HCT116 (cell line): Measurements from ENCODE around the gene KRT7. TPM values are rescaled to one million over a fixed set of nuclear protein-coding genes. Genes with fewer than 3 reads are reported as not detected.

ENCODE experiments used
- ATAC-seq: fragments of 200-7000 bp; cut with Tn5 transposase; 2 replicates; pipeline ENCODE4 v1.9.1; 2020; ENCODE audit warnings: mild to moderate bottlenecking, moderate library complexity
- BruUV-seq: library from RNA; stranded (reverse); fragments of 400-500 nt; replicated peaks from 2 replicates; lab custom pipeline; 2021; lab: Mats Ljungman, UMichigan
- CTCF ChIA-PET: fragments of 300-600 bp; sonication (Branson Sonifier 250); formaldehyde crosslinking; loops from one replicate; lab custom pipeline; 2021; ENCODE audit warnings: antibody characterized with exemption; lab: Charles Lee
- POLR2A ChIA-PET: fragments of 300-600, 350-600 bp; sonication (Branson Sonifier 250); formaldehyde crosslinking; loops from one replicate; lab custom pipeline; 2021; ENCODE audit warnings: antibody characterized with exemption; lab: Charles Lee
- RAD21 ChIA-PET, 2 experiments: fragments of 300-600 bp; sonication (Branson Sonifier 250); formaldehyde crosslinking; loops; one replicate each; lab custom pipeline; 2023; ENCODE audit warnings: low total read pairs in 2 of 2; ENCODE audit not compliant: uncharacterized antibody in 2 of 2, unreplicated experiment in 2 of 2, low non-redundant PET in 1 of 2; lab: Charles Lee
- DNase-seq: peaks from one replicate; pipeline ENCODE4 v3.0.0-alpha.2; 2010; ENCODE audit warnings: low read depth, low spot score
- H2AFZ ChIP-seq: fragments of 200-600 bp; shearing (Covaris generic), sonication (generic); 2 replicates; pipeline ENCODE4 v1.6.1; 2017; ENCODE audit warnings: low read depth, mixed run types, mixed read lengths, antibody characterized with exemption, low read length; ENCODE audit not compliant: poor library complexity, severe bottlenecking
- H3K27ac ChIP-seq: 2 replicates; pipeline ENCODE4 v1.5.1; 2012; ENCODE audit warnings: low read depth, low read length
- H3K27me3 ChIP-seq: fragments of 200-600 bp; sonication (generic); 2 replicates; pipeline ENCODE4 v1.6.1; 2016; ENCODE audit warnings: mixed run types, low read length, mixed read lengths; ENCODE audit not compliant: insufficient read depth
- H3K36me3 ChIP-seq, 2 experiments: fragments of 200-500 bp in 1 of 2; fragments of 200-600 bp in 1 of 2; sonication (Bioruptor generic) in 1 of 2; sonication (generic) in 1 of 2; 2 replicates each; pipeline versions ENCODE4 v1.5.1 to v1.6.1; 2014 to 2016; ENCODE audit warnings: low read length in 2 of 2, inconsistent platforms in 1 of 2, mixed read lengths in 1 of 2, mixed run types in 1 of 2; ENCODE audit not compliant: insufficient read depth in 2 of 2, control insufficient read depth in 1 of 2
- H3K4me1 ChIP-seq, 2 experiments: fragments of 200-600 bp in 1 of 2; sonication (generic) in 1 of 2; 2 replicates each; pipeline versions ENCODE4 v1.5.1 to v1.6.1; 2012 to 2017; ENCODE audit warnings: low read length in 2 of 2, inconsistent platforms in 1 of 2, mild to moderate bottlenecking in 1 of 2, mixed read lengths in 1 of 2, mixed run types in 1 of 2, moderate library complexity in 1 of 2; ENCODE audit not compliant: insufficient read depth in 2 of 2, control insufficient read depth in 1 of 2
- H3K4me2 ChIP-seq: fragments of 200-600 bp; sonication (generic); 2 replicates; pipeline ENCODE4 v1.6.1; 2017; ENCODE audit warnings: mixed run types, low read length, mixed read lengths
- H3K4me3 ChIP-seq, 2 experiments: fragments of 200-600 bp in 1 of 2; sonication (generic) in 1 of 2; replicated peaks in 1 of 2; 2 replicates each; pipeline ENCODE4 v1.5.1; 2011 to 2016; ENCODE audit warnings: low read length in 2 of 2, control low read depth in 1 of 2, low read depth in 1 of 2, mild to moderate bottlenecking in 1 of 2, mixed read lengths in 1 of 2, mixed run types in 1 of 2
- H3K79me2 ChIP-seq: fragments of 200-600 bp; sonication (generic); 2 replicates; pipeline ENCODE4 v1.6.1; 2017; ENCODE audit warnings: mild to moderate bottlenecking, mixed run types, low read length, moderate library complexity, mixed read lengths; ENCODE audit not compliant: insufficient read depth
- H3K9ac ChIP-seq: fragments of 200-600 bp; sonication (generic); 2 replicates; pipeline ENCODE4 v1.6.1; 2016; ENCODE audit warnings: low read length, mixed read lengths
- H3K9me2 ChIP-seq: fragments of 200-600 bp; sonication (generic), shearing (Covaris generic); 2 replicates; pipeline ENCODE4 v1.6.1; 2017; ENCODE audit warnings: mixed run types, mild to moderate bottlenecking, moderate library complexity; ENCODE audit not compliant: insufficient read depth
- H3K9me3 ChIP-seq, 2 experiments: fragments of 200-500 bp in 1 of 2; fragments of 200-600 bp in 1 of 2; sonication (Bioruptor generic) in 1 of 2; sonication (generic) in 1 of 2; 2 replicates each; pipeline ENCODE4 v1.6.1; 2014 to 2017; ENCODE audit warnings: low read length in 2 of 2, mixed read lengths in 2 of 2, inconsistent platforms in 1 of 2, low read depth in 1 of 2, mild to moderate bottlenecking in 1 of 2, mixed run types in 1 of 2, moderate library complexity in 1 of 2; ENCODE audit not compliant: control insufficient read depth in 1 of 2, insufficient read depth in 1 of 2
- H4K20me1 ChIP-seq: fragments of 200-600 bp; sonication (generic), shearing (Covaris generic); 2 replicates; pipeline ENCODE4 v1.6.1; 2017; ENCODE audit warnings: mixed run types, mild to moderate bottlenecking, moderate library complexity; ENCODE audit not compliant: insufficient read depth
- EGR1 ChIP-seq: IDR thresholded peaks from 2 replicates; pipeline ENCODE4 v1.6.1; 2012; ENCODE audit warnings: low read depth
- ELF1 ChIP-seq: IDR thresholded peaks from 2 replicates; pipeline ENCODE4 v1.6.1; 2012; ENCODE audit warnings: low read depth, borderline replicate concordance
- EZH2phosphoT487 ChIP-seq: fragments of 200-600 bp; IDR thresholded peaks from 2 replicates; pipeline ENCODE4 v1.6.1; 2018; ENCODE audit warnings: antibody characterized with exemption, borderline replicate concordance
- FOSL1 ChIP-seq: IDR thresholded peaks from 2 replicates; pipeline ENCODE4 v1.6.1; 2012; ENCODE audit warnings: low read depth
- JUND ChIP-seq: IDR thresholded peaks from 2 replicates; pipeline ENCODE4 v1.6.1; 2012
- POLR2A ChIP-seq: IDR thresholded peaks from 2 replicates; pipeline ENCODE4 v1.7.0; 2011; ENCODE audit warnings: borderline replicate concordance; ENCODE audit not compliant: insufficient read depth, insufficient read length; ENCODE audit errors: extremely low read depth
- POLR2AphosphoS5 ChIP-seq: IDR thresholded peaks from 2 replicates; pipeline ENCODE4 v1.6.1; 2011; ENCODE audit warnings: mild to moderate bottlenecking, low read depth, low read length, moderate library complexity
- RAD21 ChIP-seq: IDR thresholded peaks from 2 replicates; pipeline ENCODE4 v1.6.1; 2012; ENCODE audit warnings: low read depth, mild to moderate bottlenecking
- SIN3A ChIP-seq: IDR thresholded peaks from 2 replicates; pipeline ENCODE4 v1.6.1; 2012; ENCODE audit warnings: low read depth
- SP1 ChIP-seq: IDR thresholded peaks from 2 replicates; pipeline ENCODE4 v1.6.1; 2012; ENCODE audit warnings: low read depth
- SRF ChIP-seq: IDR thresholded peaks from 2 replicates; pipeline ENCODE4 v1.6.1; 2012; ENCODE audit warnings: low read depth
- ZBTB33 ChIP-seq: IDR thresholded peaks from 2 replicates; pipeline ENCODE4 v1.6.1; 2011; ENCODE audit warnings: mild to moderate bottlenecking, low read length, moderate library complexity; ENCODE audit not compliant: insufficient replicate concordance; ENCODE audit errors: extremely low read depth
- ZNF274 ChIP-seq: fragments of 200-500 bp; sonication (Bioruptor generic); IDR thresholded peaks from 2 replicates; pipeline ENCODE4 v1.6.1; 2014; ENCODE audit warnings: mild to moderate bottlenecking, low read depth, low read length, inconsistent platforms
- intact Hi-C: fragments of 100-400 bp; cut with micrococcal nuclease; formaldehyde crosslinking; loops from 2 replicates; pipeline ENCODE4 v1.10.0; 2022
- total RNA-seq: library from RNA; stranded (reverse); gene quantifications from one replicate; pipeline ENCODE4 v1.2.1, GENCODE V29; 2021; ENCODE audit not compliant: unreplicated experiment
- TF ChIP-seq, protein P1 (sequence below): IDR thresholded peaks from 2 replicates; pipeline ENCODE4 v1.6.1; 2012; ENCODE audit warnings: low read depth
- TF ChIP-seq, protein P2 (sequence below): IDR thresholded peaks from 2 replicates; pipeline ENCODE4 v1.6.1; 2012
- TF ChIP-seq, protein P3 (sequence below), 3 experiments: fragments of 200-600 bp in 1 of 3; sonication (generic) in 1 of 3; IDR thresholded peaks in 2 of 3; conservative IDR thresholded peaks in 1 of 3; 2 replicates each; pipeline ENCODE4 v1.5.1; 2012 to 2017; ENCODE audit warnings: low read depth in 2 of 3, low read length in 2 of 3, antibody characterized with exemption in 1 of 3, borderline replicate concordance in 1 of 3, control low read depth in 1 of 3, mild to moderate bottlenecking in 1 of 3, mixed read lengths in 1 of 3, mixed run types in 1 of 3, moderate library complexity in 1 of 3; ENCODE audit not compliant: insufficient read depth in 1 of 3

Gene KRT7
- total RNA-seq, 1 experiment from 2014 or later = 72.6 TPM

- Histone ChIP-seq H2AFZ (no peak overlapping the region), H3K9me3 (no peaks in the 10 kb centered on the region), H3K27ac (no peak overlapping the region), H3K4me2 (no peak overlapping the region), H4K20me1 (no peaks in the 10 kb centered on the region), H3K9ac (no peak overlapping the region), H3K9me2 (no peaks in the 10 kb centered on the region), H3K4me3 (no peak overlapping the region), H3K79me2 (no peaks in the 10 kb centered on the region), H3K36me3 (no peaks in the 10 kb centered on the region), H3K4me1 (peaks cover 17 to 25% of the 10 kb centered on the region in 2 experiments), H3K27me3 (no peaks in the 10 kb centered on the region)
- DNase-seq = no peak
- CTCF ChIA-PET = interaction anchor here (1.3 to 1.4 kb wide), 2 partner anchors 12 to 15 kb away, joined by 3 to 6 read pairs; no protein-coding TSS in a partner anchor
- RAD21 ChIA-PET = no interaction called here
- no peak for TF ChIP-seq POLR2A
- no peak for TF ChIP-seq ZBTB33
- TF ChIP-seq, protein P1, sequence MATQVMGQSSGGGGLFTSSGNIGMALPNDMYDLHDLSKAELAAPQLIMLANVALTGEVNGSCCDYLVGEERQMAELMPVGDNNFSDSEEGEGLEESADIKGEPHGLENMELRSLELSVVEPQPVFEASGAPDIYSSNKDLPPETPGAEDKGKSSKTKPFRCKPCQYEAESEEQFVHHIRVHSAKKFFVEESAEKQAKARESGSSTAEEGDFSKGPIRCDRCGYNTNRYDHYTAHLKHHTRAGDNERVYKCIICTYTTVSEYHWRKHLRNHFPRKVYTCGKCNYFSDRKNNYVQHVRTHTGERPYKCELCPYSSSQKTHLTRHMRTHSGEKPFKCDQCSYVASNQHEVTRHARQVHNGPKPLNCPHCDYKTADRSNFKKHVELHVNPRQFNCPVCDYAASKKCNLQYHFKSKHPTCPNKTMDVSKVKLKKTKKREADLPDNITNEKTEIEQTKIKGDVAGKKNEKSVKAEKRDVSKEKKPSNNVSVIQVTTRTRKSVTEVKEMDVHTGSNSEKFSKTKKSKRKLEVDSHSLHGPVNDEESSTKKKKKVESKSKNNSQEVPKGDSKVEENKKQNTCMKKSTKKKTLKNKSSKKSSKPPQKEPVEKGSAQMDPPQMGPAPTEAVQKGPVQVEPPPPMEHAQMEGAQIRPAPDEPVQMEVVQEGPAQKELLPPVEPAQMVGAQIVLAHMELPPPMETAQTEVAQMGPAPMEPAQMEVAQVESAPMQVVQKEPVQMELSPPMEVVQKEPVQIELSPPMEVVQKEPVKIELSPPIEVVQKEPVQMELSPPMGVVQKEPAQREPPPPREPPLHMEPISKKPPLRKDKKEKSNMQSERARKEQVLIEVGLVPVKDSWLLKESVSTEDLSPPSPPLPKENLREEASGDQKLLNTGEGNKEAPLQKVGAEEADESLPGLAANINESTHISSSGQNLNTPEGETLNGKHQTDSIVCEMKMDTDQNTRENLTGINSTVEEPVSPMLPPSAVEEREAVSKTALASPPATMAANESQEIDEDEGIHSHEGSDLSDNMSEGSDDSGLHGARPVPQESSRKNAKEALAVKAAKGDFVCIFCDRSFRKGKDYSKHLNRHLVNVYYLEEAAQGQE = no peak
- TF ChIP-seq EZH2phosphoT487 = no peak
- TF ChIP-seq, protein P2, sequence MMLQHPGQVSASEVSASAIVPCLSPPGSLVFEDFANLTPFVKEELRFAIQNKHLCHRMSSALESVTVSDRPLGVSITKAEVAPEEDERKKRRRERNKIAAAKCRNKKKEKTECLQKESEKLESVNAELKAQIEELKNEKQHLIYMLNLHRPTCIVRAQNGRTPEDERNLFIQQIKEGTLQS = no peak
- TF ChIP-seq SRF = no peak
- TF ChIP-seq, protein P3, sequence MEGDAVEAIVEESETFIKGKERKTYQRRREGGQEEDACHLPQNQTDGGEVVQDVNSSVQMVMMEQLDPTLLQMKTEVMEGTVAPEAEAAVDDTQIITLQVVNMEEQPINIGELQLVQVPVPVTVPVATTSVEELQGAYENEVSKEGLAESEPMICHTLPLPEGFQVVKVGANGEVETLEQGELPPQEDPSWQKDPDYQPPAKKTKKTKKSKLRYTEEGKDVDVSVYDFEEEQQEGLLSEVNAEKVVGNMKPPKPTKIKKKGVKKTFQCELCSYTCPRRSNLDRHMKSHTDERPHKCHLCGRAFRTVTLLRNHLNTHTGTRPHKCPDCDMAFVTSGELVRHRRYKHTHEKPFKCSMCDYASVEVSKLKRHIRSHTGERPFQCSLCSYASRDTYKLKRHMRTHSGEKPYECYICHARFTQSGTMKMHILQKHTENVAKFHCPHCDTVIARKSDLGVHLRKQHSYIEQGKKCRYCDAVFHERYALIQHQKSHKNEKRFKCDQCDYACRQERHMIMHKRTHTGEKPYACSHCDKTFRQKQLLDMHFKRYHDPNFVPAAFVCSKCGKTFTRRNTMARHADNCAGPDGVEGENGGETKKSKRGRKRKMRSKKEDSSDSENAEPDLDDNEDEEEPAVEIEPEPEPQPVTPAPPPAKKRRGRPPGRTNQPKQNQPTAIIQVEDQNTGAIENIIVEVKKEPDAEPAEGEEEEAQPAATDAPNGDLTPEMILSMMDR (IDR thresholded peaks at IDR 0.05 in 2 of 3, conservative IDR thresholded peaks at IDR 0.05 in 1 of 3; ENCODE audit: borderline replicate concordance in 1 of 3, insufficient read depth in 1 of 3, low read depth in 2 of 3, low read length in 2 of 3) = no peak
- no peak for TF ChIP-seq JUND
- no peak for TF ChIP-seq EGR1
- no peak for TF ChIP-seq RAD21
- TF ChIP-seq POLR2AphosphoS5 = no peak
- no peak for TF ChIP-seq ZNF274
- no peak for TF ChIP-seq SP1
- no peak for TF ChIP-seq ELF1
- TF ChIP-seq SIN3A = no peak
- no peak for TF ChIP-seq FOSL1
- BruUV-seq = no TSS peak
- POLR2A ChIA-PET = interaction anchor here (1.1 to 1.2 kb wide), 2 partner anchors 11 to 14 kb away, joined by 3 read pairs; no protein-coding TSS in a partner anchor
- intact Hi-C loops = no loop called here
- no peak for ATAC-seq
Observed at GRCh38 chr12:52263761-52264434, 30.9 kb downstream of the KRT7 start.
